Glomerular visceral epithelial cell (primary cell): ENCODE results near the gene CRB3.
A peak's percentile ranks its signal among the peaks of the same experiment; 100 is the strongest.
"Not testable (repeated sequence)": the region's sequence is repeated elsewhere in the genome, so short reads cannot be mapped to it uniquely, and the experiment has no call there.

Experiments
- DNase-seq: peaks from one replicate; pipeline ENCODE4 v3.0.0-alpha.2; 2016; ENCODE audit errors: extremely low spot score

The CRB3 gene

GRCh38 chr19:6491802-6492592 is 27.9 kb downstream of the CRB3 start:
- DNase-seq: no peak

GRCh38 chr19:6494438-6495036 is 30.5 kb downstream of the CRB3 start:
- DNase-seq: no peak

- no peak for DNase-seq
Observed at GRCh38 chr19:6495947-6496346, 31.9 kb downstream of the CRB3 start.

- DNase-seq: no peak
Observed at GRCh38 chr19:6498294-6499036, 34.4 kb downstream of the CRB3 start.

- no peak for DNase-seq
Observed at GRCh38 chr19:6499052-6499790, 35.1 kb downstream of the CRB3 start.

- DNase-seq: no peak
Observed at GRCh38 chr19:6500837-6501739, 37.0 kb downstream of the CRB3 start.

GRCh38 chr19:6501740-6502648 is 37.9 kb downstream of the CRB3 start, which contains the start of gene TUBB4A:
Gene TUBB4A (minus strand): TSS chr19:6502309. CDS start chr19:6502212, 97 bp downstream.
- DNase-seq: no peak

- no peak for DNase-seq
Observed at GRCh38 chr19:6503407-6504201, 39.5 kb downstream of the CRB3 start.

GRCh38 chr19:6508028-6508771 is 44.1 kb downstream of the CRB3 start:
- DNase-seq: not testable (repeated sequence)

GRCh38 chr19:6509118-6509971 is 45.3 kb downstream of the CRB3 start:
- DNase-seq: no peak

GRCh38 chr19:6510618-6511017 is 46.5 kb downstream of the CRB3 start:
- DNase-seq: no peak

GRCh38 chr19:6514089-6514488 is 50.0 kb downstream of the CRB3 start:
- DNase-seq: no peak

GRCh38 chr19:6514926-6515544 is 51.0 kb downstream of the CRB3 start:
- DNase-seq: no peak

GRCh38 chr19:6516018-6516658 is 52.1 kb downstream of the CRB3 start:
- DNase-seq: peak; percentile 94
